Uterus (tissue), 4 donors: ENCODE data around the gene EYS. TPM values are rescaled to one million over a fixed set of nuclear protein-coding genes. Genes with fewer than 3 reads are reported as not detected.

Experiments used
- DNase-seq, 2 donors: peaks; one replicate each; pipeline ENCODE4 v3.0.0-alpha.2; 2019 to 2020
- H3K27ac ChIP-seq, 2 donors: fragments of 200-600 bp; sonication (generic); 1 replicate in 1 of 2; 2 replicates in 1 of 2; pipeline ENCODE4 v1.5.1; 2016 to 2018
- H3K27me3 ChIP-seq, 2 donors: fragments of 200-600 bp; sonication (generic); one replicate each; pipeline ENCODE4 v1.5.1; 2018 to 2019; ENCODE audit warnings: control low read depth in 1 of 2
- H3K36me3 ChIP-seq, 2 donors: fragments of 200-600 bp; sonication (generic); one replicate each; pipeline ENCODE4 v1.5.1; 2019; ENCODE audit warnings: control low read depth in 1 of 2
- H3K4me1 ChIP-seq, 2 donors: fragments of 200-600 bp; sonication (generic); one replicate each; pipeline ENCODE4 v1.5.1; 2018 to 2019; ENCODE audit warnings: control low read depth in 1 of 2
- H3K4me3 ChIP-seq, 2 donors: fragments of 200-600 bp; sonication (generic); 1 replicate in 1 of 2; 2 replicates in 1 of 2; pipeline ENCODE4 v1.5.1; 2018 to 2019; ENCODE audit warnings: mild to moderate bottlenecking in 1 of 2
- H3K9me3 ChIP-seq, 2 donors: fragments of 200-600 bp; sonication (generic); one replicate each; pipeline ENCODE4 v1.5.1; 2019; ENCODE audit warnings: control low read depth in 1 of 2
- POLR2A ChIP-seq, 2 donors: fragments of 450-650 bp; IDR thresholded peaks; one replicate each; pipeline ENCODE4 v1.6.1; 2016; ENCODE audit warnings: antibody characterized with exemption in 2 of 2, mild to moderate bottlenecking in 1 of 2, moderate library complexity in 1 of 2
- intact Hi-C: fragments of 100-400 bp; cut with DNase I; formaldehyde crosslinking; loops from one replicate; pipeline ENCODE4 v1.15.1; 2023; ENCODE audit warnings: low total_unique reads
- total RNA-seq, 4 donors: library from RNA; depleted of rRNA in 3 of 4; stranded (reverse); fragments of >200 nt in 3 of 4; gene quantifications; one replicate each; pipeline versions ENCODE4 v1.1.0 to v1.2.4, GENCODE V29; 2014 to 2023
- TF ChIP-seq, protein P1 (sequence below), 4 experiments: fragments of 200-600 bp in 2 of 4; fragments of 450-650 bp in 2 of 4; sonication (generic) in 2 of 4; IDR thresholded peaks; one replicate each; pipeline ENCODE4 v1.5.1; 2016 to 2019; ENCODE audit warnings: antibody characterized with exemption in 4 of 4, mild to moderate bottlenecking in 2 of 4, moderate library complexity in 1 of 4
- donor health status: DM: yes; HTN: yes; CAD: no.

EYS gene
- total RNA-seq, 4 donors from 2014 or later, result 1.3 TPM; not detected in 3

DNA sequence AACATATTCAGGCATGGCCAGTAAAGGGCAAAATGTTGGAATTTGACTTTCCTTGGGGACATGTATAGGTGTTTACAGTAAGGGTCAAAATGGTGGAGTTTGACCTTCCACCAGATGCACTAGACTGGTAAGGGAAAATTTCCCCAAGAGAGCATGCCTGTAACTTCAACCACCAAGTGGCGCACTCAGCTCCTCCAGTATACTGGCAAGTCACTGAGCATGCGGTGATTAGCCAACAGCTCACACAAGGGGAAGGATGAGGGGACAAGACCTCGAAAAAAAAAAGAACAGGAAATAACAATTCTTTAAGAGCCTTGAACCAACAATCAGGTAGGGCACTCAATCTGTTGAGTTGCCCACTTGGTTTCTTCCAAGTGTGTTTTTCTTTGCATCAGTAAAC lies 140.9 kb downstream of the EYS start:
- H3K4me3 ChIP-seq, result no peak overlapping the region
- H3K27ac ChIP-seq, result no peak overlapping the region
- no peaks in the 10 kb centered on the region for H3K36me3 ChIP-seq
- no peaks in the 10 kb centered on the region for H3K4me1 ChIP-seq
- DNase-seq, result no peak
- no peak for TF ChIP-seq POLR2A (IDR thresholded peaks at IDR 0.05)
- TF ChIP-seq, protein P1, sequence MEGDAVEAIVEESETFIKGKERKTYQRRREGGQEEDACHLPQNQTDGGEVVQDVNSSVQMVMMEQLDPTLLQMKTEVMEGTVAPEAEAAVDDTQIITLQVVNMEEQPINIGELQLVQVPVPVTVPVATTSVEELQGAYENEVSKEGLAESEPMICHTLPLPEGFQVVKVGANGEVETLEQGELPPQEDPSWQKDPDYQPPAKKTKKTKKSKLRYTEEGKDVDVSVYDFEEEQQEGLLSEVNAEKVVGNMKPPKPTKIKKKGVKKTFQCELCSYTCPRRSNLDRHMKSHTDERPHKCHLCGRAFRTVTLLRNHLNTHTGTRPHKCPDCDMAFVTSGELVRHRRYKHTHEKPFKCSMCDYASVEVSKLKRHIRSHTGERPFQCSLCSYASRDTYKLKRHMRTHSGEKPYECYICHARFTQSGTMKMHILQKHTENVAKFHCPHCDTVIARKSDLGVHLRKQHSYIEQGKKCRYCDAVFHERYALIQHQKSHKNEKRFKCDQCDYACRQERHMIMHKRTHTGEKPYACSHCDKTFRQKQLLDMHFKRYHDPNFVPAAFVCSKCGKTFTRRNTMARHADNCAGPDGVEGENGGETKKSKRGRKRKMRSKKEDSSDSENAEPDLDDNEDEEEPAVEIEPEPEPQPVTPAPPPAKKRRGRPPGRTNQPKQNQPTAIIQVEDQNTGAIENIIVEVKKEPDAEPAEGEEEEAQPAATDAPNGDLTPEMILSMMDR (IDR thresholded peaks at IDR 0.05), result no peak
- no peaks in the 10 kb centered on the region for H3K9me3 ChIP-seq
- H3K27me3 ChIP-seq, result no peaks in the 10 kb centered on the region
- intact Hi-C loops, result no loop called here

DNA sequence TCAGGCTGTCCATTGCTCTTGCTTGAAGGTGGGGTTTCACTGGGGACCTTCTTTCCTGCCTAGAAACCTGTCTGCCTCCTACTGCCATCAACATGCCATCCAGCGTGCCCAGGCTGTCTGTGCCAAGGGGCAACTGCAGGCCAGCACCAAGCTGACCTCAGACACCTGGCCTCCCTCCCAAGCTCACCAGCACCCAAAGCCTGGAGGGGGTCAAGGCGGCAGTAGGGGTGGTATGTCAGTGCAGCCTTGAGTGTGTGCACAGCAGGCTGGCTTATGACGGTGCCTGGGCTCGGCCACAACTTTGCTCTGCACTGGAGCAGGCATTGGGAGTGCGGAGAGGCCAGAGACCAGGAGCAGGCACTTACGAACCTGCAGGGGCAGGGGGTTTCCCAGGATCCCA lies 149.0 kb downstream of the EYS start:
- DNase-seq, result no peak
- H3K27me3 ChIP-seq, result no peaks in the 10 kb centered on the region
- H3K27ac ChIP-seq, result no peak overlapping the region
- H3K4me3 ChIP-seq, result no peak overlapping the region
- no peaks in the 10 kb centered on the region for H3K4me1 ChIP-seq
- intact Hi-C loops, result no loop called here
- H3K9me3 ChIP-seq, result no peaks in the 10 kb centered on the region
- TF ChIP-seq POLR2A (IDR thresholded peaks at IDR 0.05), result no peak
- TF ChIP-seq, protein P1 (IDR thresholded peaks at IDR 0.05), result no peak
- no peaks in the 10 kb centered on the region for H3K36me3 ChIP-seq

DNA sequence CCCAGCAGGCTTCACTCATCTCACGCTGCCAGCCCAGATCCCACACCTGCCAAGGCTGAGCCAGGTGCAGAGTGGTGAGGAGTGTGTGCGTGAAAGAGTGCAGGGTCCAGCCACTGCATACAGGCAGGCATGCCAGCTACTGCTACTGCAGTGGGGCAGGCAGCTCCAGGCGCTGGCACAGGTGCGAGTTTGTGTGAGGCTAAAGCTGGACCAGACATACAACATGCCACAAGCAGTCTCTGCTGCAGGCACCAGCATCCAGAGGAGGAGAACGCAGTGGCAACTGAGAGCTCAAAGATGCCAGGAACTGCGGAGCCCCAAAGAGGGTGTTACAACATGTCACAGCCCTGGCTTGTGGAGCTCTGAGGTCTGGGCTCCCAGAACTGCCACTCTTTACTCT lies 149.8 kb downstream of the EYS start:
- Histone ChIP-seq H3K27me3 (no peaks in the 10 kb centered on the region), H3K9me3 (no peaks in the 10 kb centered on the region), H3K4me1 (no peaks in the 10 kb centered on the region), H3K4me3 (no peak overlapping the region), H3K36me3 (no peaks in the 10 kb centered on the region), H3K27ac (no peak overlapping the region)
- TF ChIP-seq, protein P1 (IDR thresholded peaks at IDR 0.05), result no peak
- no peak for TF ChIP-seq POLR2A (IDR thresholded peaks at IDR 0.05)
- no peak for DNase-seq
- intact Hi-C loops, result no loop called here

DNA sequence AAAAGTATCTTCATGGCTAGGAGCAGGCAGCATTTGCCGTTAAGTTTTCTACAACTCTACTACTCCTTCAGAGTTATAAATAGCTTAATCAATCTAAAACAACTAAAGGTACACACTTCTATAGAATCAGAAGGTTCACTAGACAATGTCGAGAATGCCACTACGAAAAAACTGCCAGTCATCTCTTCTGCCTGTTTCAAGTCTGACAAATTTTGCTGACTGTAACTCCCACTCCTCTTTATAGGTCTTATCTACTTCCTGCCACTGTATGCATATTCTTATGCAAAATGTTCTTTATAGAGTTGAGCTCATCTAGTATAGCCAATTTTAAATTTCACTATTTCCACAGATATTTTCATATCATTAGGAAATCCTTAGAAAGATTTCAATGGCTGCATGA lies 160.1 kb downstream of the EYS start:
- no peak for DNase-seq
- intact Hi-C loops, result no loop called here
- no peak for TF ChIP-seq POLR2A (IDR thresholded peaks at IDR 0.05)
- TF ChIP-seq, protein P1 (IDR thresholded peaks at IDR 0.05), result no peak
- H3K4me3 ChIP-seq, result no peak overlapping the region
- H3K36me3 ChIP-seq, result no peaks in the 10 kb centered on the region
- no peak overlapping the region for H3K27ac ChIP-seq
- H3K9me3 ChIP-seq, result no peaks in the 10 kb centered on the region
- no peaks in the 10 kb centered on the region for H3K4me1 ChIP-seq
- no peaks in the 10 kb centered on the region for H3K27me3 ChIP-seq

DNA sequence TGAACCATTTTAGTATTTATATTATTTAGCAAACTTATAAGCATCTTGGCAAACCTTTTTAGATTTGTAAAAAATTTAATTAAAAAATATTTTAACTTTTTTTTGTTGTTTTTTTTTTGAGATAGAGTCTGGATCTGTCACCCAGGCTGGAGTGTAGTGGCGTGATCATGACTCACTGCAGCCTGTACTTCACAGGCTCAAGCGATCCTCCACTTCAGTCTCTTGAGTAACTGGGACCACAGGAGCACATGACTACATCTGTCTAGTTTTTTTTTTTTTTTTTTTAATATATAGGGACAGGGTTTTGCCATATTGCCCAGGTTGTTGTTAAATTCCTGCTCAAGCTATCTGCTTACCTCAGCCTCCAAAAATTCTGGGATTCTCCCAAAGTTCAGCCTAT lies 161.1 kb downstream of the EYS start:
- DNase-seq, result no peak
- H3K27ac ChIP-seq, result no peak overlapping the region
- TF ChIP-seq, protein P1 (IDR thresholded peaks at IDR 0.05), result no peak
- TF ChIP-seq POLR2A (IDR thresholded peaks at IDR 0.05), result no peak
- intact Hi-C loops, result no loop called here
- H3K27me3 ChIP-seq, result no peaks in the 10 kb centered on the region
- H3K36me3 ChIP-seq, result no peaks in the 10 kb centered on the region
- no peak overlapping the region for H3K4me3 ChIP-seq
- H3K4me1 ChIP-seq, result no peaks in the 10 kb centered on the region
- no peaks in the 10 kb centered on the region for H3K9me3 ChIP-seq
